Measurements from ENCODE around the gene IPO4. TPM values are rescaled to one million over a fixed set of nuclear protein-coding genes. Genes with fewer than 3 reads are reported as not detected.
"Not testable (repeated sequence)": the region's sequence is repeated elsewhere in the genome, so short reads cannot be mapped to it uniquely, and the experiment has no call there.

Gene IPO4
- polyA plus RNA-seq, 6 donors from 2014 or later = 5.4 to 19.0 (median 12.6) TPM

DNA sequence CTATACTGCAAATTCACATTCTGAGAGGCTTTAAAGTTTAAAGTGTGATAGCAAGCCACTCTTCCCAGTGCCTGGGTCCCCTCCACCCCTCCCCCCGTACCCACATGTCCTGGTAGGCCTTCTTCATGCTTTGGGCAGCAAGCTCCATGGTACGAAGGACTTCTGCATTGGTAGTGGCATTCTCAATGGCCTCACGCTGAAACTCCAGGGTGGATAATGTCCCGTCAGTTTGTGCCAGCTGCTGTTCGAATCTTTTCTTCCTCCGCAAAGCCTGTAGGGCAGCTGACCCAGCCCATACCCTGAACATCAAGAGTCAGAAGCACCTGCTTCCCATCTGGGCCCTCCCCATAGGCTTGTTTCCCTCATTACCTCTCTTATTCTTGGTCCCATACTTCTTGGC, 22.7 kb upstream of the IPO4 start:
- Mint-ChIP-seq H3K4me3 (peak overlapping the region in 4 of 8 donors; percentile 47 to 98 (median 93)), H3K9me3 (no peaks in the 10 kb centered on the region), H3K27me3 (no peaks in the 10 kb centered on the region), H3K4me1 (peaks cover 53 to 83% (median 62%) of the 10 kb centered on the region in 3 donors), H3K27ac (peak overlapping the region in 5 of 6 donors; percentile 54 to 99 (median 98)), H3K36me3 (peaks cover 22 to 27% of the 10 kb centered on the region in 2 donors)
- no peak for ATAC-seq (ENCODE audit: low read depth in 2 of 2)
- DNase-seq = no peak

DNA sequence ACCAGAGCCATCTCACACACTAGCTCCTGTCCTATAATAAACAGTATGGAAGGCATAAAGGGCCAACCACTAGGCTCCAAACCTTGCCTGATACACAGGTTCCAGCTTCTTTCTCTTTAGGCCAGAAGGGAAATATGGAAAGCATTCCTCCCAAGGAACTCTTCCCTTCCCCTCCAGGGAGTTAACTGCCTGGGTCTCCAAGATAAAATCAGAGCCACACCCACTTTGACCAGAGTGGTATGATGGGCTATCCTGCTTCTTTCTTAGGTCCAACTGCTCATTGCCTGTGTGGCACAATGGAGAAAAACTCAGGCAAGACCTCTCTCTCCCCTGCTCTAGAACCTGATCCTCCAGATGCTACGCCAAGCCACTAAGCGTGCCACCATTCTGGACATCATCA, 19.0 kb upstream of the IPO4 start:
- Mint-ChIP-seq H3K4me1 (peaks cover 46 to 61% (median 52%) of the 10 kb centered on the region in 3 donors), H3K4me3 (peak overlapping the region in 1 of 8 donors; percentile 61), H3K27me3 (no peaks in the 10 kb centered on the region), H3K9me3 (peaks cover 0 to 2% (median 0%) of the 10 kb centered on the region in 7 donors), H3K27ac (peak overlapping the region in 4 of 6 donors; percentile 12 to 73 (median 46)), H3K36me3 (peaks cover 35 to 45% of the 10 kb centered on the region in 2 donors)
- DNase-seq (no peak), ATAC-seq (ENCODE audit: low read depth in 2 of 2) (peak in 1 of 2 donors; percentile 27)

DNA sequence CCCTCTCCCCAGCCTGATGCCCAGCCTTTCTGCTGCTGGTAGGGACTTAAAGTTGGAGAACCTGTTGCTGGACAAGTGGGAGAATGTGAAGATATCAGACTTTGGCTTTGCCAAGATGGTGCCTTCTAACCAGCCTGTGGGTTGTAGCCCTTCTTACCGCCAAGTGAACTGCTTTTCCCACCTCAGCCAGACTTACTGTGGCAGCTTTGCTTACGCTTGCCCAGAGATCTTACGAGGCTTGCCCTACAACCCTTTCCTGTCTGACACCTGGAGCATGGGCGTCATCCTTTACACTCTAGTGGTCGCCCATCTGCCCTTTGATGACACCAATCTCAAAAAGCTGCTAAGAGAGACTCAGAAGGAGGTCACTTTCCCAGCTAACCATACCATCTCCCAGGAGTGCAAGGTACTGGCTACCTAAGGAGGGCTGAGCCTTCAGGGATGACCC, 18.5 kb upstream of the IPO4 start:
- H3K27ac Mint-ChIP-seq = peak overlapping the region; percentile 71 to 96 (median 88)
- no peaks in the 10 kb centered on the region for H3K27me3 Mint-ChIP-seq
- ATAC-seq (ENCODE audit: low read depth in 2 of 2) (peak; percentile 78 to 84), DNase-seq (peak; percentile 33)
- H3K36me3 Mint-ChIP-seq = peaks cover 37 to 47% of the 10 kb centered on the region in 2 donors
- H3K9me3 Mint-ChIP-seq = peaks cover 0 to 2% (median 0%) of the 10 kb centered on the region in 7 donors
- peak overlapping the region in 5 of 8 donors; percentile 13 to 61 (median 34) for H3K4me3 Mint-ChIP-seq
- H3K4me1 Mint-ChIP-seq = peaks cover 46 to 56% (median 47%) of the 10 kb centered on the region in 3 donors

DNA sequence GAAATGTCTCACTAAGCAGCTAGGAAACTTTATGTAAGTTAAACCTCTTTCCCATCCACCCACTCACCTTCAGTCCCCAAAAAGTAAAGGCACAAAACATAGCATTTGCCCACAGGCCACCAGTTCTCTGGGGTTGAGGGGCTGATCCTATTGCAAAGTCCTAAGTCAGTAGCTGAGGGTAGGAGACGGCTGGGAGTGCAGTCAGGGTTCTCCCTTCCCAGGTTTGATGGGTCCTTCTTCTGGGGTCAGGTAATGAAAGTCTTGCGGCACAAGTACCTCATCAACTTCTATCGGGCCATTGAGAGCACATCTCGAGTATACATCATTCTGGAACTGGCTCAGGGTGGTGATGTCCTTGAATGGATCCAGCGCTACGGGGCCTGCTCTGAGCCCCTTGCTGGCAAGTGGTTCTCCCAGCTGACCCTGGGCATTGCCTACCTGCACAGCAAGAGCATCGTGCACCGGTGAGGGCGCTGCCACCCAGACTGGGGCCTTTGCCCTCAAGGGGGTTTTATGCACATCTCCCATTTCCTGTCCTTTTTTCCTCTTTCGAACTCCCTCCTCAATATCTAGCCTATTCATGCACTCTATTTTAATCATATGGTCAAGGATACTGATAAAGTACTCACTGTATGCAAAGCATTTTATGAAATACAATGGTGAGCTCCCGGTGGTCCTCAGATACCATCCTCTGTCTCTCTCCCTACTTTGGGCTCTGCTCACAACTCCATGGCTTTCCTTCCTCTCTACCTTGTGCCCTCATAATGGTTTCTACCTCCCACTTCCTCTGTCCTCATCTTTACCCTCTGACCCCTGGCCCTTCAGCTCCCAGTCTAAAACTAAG, 17.9 kb upstream of the IPO4 start:
- H3K27ac Mint-ChIP-seq = peak overlapping the region; percentile 71 to 96 (median 88)
- H3K27me3 Mint-ChIP-seq = no peaks in the 10 kb centered on the region
- peaks cover 38 to 49% of the 10 kb centered on the region in 2 donors for H3K36me3 Mint-ChIP-seq
- H3K9me3 Mint-ChIP-seq = peaks cover 0 to 2% (median 0%) of the 10 kb centered on the region in 7 donors
- H3K4me3 Mint-ChIP-seq = peak overlapping the region in 3 of 8 donors; percentile 13 to 61 (median 57)
- ATAC-seq (ENCODE audit: low read depth in 2 of 2) = no peak
- no peak for DNase-seq
- H3K4me1 Mint-ChIP-seq = peaks cover 43 to 52% (median 44%) of the 10 kb centered on the region in 3 donors

DNA sequence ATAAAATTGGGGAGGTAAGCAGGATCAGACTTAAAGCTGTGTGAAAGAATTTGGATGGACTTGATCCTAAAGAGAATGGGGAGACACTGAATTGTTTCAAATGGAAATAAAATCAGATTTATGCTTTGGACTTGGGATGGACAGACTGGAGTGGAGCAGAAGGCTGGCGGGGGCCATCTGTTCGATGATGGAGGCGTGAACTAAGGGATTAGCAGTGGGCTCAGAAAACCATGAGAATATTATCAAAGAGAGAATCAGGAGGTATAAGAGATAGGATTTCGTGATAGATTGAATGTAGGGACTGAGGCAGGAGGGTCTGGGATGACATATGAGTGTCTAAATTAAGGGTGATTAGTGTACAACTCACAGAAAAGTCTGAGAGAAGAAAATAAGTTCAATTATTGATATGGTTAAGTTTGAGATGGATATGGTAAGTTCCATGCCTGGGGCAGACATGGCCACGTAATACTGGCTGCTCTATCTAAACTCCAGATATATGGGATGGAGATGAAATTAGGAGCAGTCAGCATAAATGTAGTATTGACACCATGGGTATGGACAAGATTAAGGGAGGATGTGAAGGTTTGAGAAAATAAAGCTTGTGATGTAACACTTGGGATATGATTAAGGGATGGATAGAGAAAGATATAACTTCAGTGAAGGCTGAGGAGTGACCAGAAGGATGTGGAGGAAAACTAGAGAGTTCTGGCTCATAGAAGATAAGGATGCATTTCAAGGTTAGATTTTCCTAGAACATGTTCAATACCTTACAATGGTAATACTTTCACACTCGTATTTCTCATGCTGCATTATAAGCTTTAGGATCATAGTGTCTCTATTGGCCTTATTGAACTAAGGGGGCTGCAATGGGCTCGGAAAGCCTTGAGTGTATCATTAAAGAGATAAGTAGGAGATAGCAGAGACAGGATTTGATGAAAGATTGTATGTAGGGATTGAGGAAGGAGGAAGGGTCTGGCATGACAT, 15.8 kb upstream of the IPO4 start:
- H3K36me3 Mint-ChIP-seq = peaks cover 34 to 42% of the 10 kb centered on the region in 2 donors
- H3K4me1 Mint-ChIP-seq = peaks cover 30 to 42% (median 38%) of the 10 kb centered on the region in 3 donors
- H3K9me3 Mint-ChIP-seq = peaks cover 0 to 2% (median 0%) of the 10 kb centered on the region in 7 donors
- no peaks in the 10 kb centered on the region for H3K27me3 Mint-ChIP-seq
- DNase-seq (no peak), ATAC-seq (ENCODE audit: low read depth in 2 of 2) (no peak)
- peak overlapping the region in 3 of 6 donors; percentile 24 to 82 (median 66) for H3K27ac Mint-ChIP-seq
- H3K4me3 Mint-ChIP-seq = peak overlapping the region in 2 of 8 donors; percentile 10 to 59

DNA sequence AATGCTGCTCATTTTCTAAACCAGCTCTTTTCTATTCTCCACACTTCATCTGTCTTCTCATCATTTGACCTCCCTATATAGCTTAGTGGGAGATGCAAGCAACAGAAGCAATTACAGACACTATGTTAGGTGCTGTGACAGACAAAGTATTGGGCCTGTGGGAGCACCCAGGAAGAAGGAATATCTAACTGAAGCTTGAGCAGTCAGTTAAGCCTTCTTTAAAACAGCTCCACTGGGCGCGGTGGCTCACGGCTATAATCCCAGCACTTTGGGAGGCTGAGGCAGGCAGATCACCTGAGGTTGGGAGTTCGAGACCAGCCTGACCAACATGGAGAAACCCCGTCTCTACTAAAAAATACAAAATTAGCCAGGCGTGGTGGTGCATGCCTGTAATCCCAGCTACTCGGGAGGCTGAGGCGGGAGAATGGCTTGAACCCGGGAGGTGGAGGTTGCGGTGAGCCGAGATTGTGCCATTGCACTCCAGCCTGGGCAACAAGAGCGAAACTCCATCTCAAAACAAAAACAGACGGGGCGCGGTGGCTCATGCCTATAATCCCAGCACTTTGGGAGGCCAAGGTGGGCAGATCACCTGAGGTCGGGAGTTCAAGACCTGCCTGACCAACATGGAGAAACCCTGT, 14.8 kb upstream of the IPO4 start:
- not testable (repeated sequence) for H3K4me3 Mint-ChIP-seq; H3K9me3 Mint-ChIP-seq; H3K27ac Mint-ChIP-seq; ATAC-seq (ENCODE audit: low read depth in 2 of 2); H3K27me3 Mint-ChIP-seq; DNase-seq
- H3K4me1 Mint-ChIP-seq = peaks cover 40 to 53% (median 49%) of the 10 kb centered on the region in 3 donors
- peaks cover 30 to 42% of the 10 kb centered on the region in 2 donors for H3K36me3 Mint-ChIP-seq

DNA sequence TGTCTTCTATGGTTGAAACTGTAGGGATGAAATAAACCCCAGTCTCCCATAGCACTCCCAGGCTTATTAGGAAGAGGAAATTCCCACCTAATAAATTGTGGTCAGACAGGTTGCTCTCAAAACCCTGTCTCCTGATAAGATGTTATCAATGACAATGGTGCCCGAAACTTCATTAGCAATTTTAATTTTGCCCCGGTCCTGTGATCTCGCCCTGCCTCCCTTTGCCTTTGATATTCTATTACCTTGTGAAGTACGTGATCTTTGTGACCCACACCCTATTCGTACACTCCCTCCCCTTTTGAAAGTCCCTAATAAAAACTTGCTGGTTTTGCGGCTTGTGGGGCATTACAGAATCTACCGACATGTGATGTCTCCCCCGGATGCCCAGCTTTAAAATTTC, 13.9 kb upstream of the IPO4 start:
- not testable (repeated sequence) for H3K27me3 Mint-ChIP-seq; H3K4me3 Mint-ChIP-seq; DNase-seq; H3K9me3 Mint-ChIP-seq; ATAC-seq (ENCODE audit: low read depth in 2 of 2)
- peak overlapping the region in 1 of 6 donors; percentile 32 for H3K27ac Mint-ChIP-seq
- peaks cover 41 to 55% (median 45%) of the 10 kb centered on the region in 3 donors for H3K4me1 Mint-ChIP-seq
- peaks cover 27 to 42% of the 10 kb centered on the region in 2 donors for H3K36me3 Mint-ChIP-seq

DNA sequence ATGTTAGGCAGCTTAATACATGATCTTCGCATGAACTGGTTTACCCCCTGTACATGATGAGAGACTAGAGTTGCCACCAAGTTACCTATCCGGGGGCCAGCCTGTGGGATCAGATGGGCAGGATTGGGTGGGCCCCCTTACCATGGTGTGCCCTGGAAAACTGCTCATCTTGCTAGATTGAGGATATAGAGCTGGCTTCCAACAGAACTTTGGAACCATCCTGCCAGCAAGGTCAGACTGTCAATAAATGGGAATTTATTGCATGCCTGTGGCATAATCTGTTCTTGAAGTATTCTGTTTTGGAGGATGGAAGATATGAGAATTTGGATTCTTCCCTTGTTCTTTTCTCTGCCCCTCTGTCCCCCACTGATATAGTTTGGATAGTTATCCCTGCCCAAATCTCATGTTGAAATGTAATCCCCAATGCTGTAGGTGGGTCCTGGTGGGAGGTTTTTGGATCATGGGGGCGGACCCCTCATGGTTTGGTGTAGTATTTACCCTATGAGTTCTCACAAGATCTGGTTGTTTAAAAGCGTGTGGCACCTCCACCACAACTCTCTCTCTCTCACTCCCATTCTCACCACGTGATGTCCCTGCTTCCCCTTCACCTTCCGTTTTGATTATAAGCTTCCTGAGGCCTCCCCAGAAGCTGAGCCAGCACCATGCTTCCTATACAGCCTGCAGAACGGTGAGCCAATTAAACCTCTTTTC, 10.4 kb upstream of the IPO4 start:
- H3K27me3 Mint-ChIP-seq = no peaks in the 10 kb centered on the region
- H3K9me3 Mint-ChIP-seq = peaks cover 0 to 2% (median 0%) of the 10 kb centered on the region in 7 donors
- ATAC-seq (ENCODE audit: low read depth in 2 of 2) (no peak), DNase-seq (no peak)
- peak overlapping the region in 4 of 6 donors; percentile 51 to 88 (median 79) for H3K27ac Mint-ChIP-seq
- peaks cover 10 to 21% of the 10 kb centered on the region in 2 donors for H3K36me3 Mint-ChIP-seq
- peak overlapping the region in 6 of 8 donors; percentile 18 to 50 (median 46) for H3K4me3 Mint-ChIP-seq
- peaks cover 41 to 61% (median 44%) of the 10 kb centered on the region in 3 donors for H3K4me1 Mint-ChIP-seq

DNA sequence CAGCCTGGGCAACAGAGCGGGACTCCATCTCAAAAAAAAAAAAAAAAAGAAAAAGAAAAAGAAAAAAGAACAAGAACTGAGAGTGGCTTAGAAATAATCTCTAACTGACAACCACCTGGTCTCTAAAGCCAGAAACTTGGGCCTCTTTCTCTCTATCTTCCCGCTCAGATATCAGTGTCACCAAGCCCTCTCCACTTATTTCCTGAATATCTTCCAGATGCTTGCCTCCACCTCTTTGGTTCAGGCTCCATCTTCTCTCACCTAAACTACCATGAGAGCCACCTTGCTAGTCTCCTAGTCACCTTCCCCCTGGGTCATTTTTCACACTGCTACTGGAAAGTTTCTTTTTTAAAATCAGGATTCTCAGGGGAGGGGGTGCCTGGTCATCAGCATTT, 8.4 kb upstream of the IPO4 start:
- H3K27ac Mint-ChIP-seq = peak overlapping the region; percentile 25 to 99 (median 96)
- H3K9me3 Mint-ChIP-seq = no peaks in the 10 kb centered on the region
- H3K4me1 Mint-ChIP-seq = peaks cover 49 to 69% (median 53%) of the 10 kb centered on the region in 3 donors
- H3K36me3 Mint-ChIP-seq = peaks cover 4 to 11% of the 10 kb centered on the region in 2 donors
- H3K4me3 Mint-ChIP-seq = peak overlapping the region; percentile 12 to 98 (median 89)
- DNase-seq = no peak
- H3K27me3 Mint-ChIP-seq = no peaks in the 10 kb centered on the region
- no peak for ATAC-seq (ENCODE audit: low read depth in 2 of 2)

DNA sequence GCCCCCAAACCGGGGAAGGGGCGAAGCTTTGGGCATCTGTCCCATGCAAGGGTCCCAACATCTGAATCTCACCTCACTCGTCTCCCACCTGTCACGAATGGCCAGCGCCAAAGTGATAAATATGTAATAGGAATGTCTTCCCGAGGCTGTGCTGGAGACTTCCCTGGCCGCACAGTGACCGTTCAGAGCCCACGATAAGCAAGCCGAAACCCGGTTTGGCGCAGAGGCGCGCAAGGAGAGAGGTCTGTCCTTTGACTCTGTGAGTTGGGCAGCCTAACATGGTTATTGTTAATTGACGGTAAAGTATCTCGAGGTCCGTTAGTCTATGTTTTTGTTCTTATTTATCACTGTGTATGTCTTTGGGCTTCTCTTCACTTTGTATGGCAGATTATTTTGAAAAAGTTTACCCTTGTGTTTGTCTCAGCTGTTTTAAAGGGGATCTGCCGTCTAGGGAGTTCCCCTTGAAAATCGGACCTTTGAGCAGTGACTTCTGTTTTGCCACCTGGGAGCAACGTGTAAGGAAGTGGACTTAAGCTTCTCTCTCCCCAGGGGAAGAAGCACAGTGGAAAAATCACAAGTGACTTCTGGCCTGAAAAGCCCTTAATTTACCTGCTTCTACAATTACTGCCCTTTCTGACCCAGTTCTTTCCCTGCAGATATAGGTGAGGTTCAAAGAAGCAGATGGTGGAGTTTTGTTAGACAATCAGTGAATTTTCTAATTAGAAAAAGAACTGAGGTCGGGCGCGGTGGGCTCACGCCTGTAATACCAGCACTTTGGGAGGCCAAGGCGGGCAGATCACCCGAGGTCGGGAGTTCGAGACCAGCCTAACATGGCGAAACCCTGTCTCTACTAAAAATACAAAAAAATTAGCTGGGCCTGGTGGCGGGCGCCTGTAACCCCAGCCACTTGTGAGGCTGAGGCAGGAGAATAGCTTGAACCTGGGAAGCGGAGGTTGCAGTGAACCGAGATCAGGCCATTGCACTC, 7.7 kb upstream of the IPO4 start:
- no peaks in the 10 kb centered on the region for H3K27me3 Mint-ChIP-seq
- H3K4me1 Mint-ChIP-seq = peaks cover 48 to 70% (median 53%) of the 10 kb centered on the region in 3 donors
- ATAC-seq (ENCODE audit: low read depth in 2 of 2) = peak; percentile 4 to 8
- H3K4me3 Mint-ChIP-seq = peak overlapping the region; percentile 83 to 98 (median 94)
- H3K36me3 Mint-ChIP-seq = peaks cover 2 to 4% of the 10 kb centered on the region in 2 donors
- no peaks in the 10 kb centered on the region for H3K9me3 Mint-ChIP-seq
- H3K27ac Mint-ChIP-seq = peak overlapping the region; percentile 95 to 100 (median 99)
- no peak for DNase-seq
